Activated gamma-delta T cell (primary cell): Measurements from ENCODE around the gene WDR17.
"Not testable (repeated sequence)": the region's sequence is repeated elsewhere in the genome, so short reads cannot be mapped to it uniquely, and the experiment has no call there.

ENCODE experiments used
- DNase-seq: peaks from one replicate; lab custom pipeline; 2025; lab: John Stamatoyannopoulos, UW

The WDR17 gene

DNA sequence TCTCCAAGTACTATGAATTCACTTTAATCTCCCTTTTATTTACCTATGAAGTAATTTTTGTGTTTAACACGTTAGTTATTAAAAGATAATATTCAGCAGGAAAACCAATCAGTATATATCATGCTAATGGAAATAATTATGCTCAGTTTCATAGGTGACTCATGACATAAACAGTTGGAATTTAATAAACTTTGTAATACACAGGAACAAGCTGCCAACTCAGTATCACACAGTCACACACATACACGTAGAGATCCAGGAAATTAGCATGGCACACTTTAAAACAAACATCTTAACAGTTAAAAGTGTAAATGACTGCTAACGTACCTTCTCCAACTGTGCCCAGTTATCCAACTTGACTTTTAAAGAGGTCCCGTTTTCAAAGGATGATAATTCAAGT, 127.5 kb downstream of the WDR17 start:
- no peak for DNase-seq

- DNase-seq = no peak
These were observed 128.3 kb downstream of the WDR17 start for GRCh38 chr4:176193938-176194337.

DNA sequence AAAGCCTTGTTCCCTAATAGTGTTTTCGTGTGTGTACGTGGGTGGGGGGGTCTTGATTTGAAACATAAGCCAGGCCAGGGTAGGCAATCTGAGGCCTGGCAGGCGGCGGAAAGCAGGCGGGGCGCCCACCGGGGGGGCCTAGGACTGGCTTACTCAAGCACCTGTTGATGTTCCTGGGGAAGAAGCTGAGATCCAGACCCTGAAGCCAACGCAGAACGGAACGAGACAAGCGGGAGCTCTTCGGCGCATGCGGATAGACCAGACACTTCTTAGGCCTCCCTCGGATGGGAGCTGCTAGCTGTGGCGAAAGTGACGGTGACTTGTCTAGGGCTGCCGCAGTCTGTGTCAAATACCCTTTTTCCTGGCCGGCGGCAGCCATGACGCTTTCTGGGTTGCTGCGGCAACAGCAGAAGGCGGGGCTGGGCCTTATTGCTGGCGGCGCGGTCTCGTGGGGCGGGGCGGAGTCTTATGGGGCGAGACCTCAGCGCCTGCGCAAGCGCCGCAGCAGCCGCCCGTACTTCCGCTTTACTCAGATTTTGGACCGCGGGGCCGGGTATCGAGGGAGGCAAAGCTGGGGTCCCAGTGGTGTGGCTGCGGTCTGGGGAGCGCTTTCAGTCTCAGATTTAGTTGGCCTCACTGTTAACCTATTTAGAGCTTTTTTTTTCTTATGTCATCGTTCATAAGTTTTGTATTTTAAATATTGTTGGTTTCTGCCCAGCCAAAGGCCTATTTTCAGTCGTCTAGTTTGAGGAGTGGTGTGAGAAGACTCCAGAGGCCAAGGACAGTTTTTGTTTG, 129.7 kb downstream of the WDR17 start, which contains the start of gene SPATA4:
Gene SPATA4, minus strand, starts transcription at position 402 of the 795 bp plus-strand sequence. Its CDS starts 23 bp downstream, at position 379.
- peak; percentile 86 for DNase-seq

GRCh38 chr4:176198316-176198903, 132.8 kb downstream of the WDR17 start:
- DNase-seq = no peak

DNA sequence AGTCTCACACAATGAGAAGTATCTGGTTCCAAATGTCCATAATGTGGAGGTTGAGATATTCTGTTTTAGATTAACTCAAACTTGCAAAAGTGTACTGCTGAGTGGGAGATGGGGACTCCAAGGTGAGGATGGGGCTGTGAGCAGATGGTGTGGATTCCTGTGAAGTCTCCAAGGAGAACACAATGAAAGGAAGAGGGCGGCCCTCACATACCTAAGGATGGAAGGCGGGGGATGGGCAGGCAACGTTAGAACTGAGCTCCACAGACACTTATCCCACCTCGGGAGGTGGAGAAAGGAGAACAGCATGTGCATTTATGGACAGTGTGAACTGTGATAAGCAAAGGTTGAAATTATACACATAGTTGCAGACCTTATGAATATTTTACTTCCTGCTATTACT, 139.7 kb downstream of the WDR17 start:
- DNase-seq = no peak

DNA sequence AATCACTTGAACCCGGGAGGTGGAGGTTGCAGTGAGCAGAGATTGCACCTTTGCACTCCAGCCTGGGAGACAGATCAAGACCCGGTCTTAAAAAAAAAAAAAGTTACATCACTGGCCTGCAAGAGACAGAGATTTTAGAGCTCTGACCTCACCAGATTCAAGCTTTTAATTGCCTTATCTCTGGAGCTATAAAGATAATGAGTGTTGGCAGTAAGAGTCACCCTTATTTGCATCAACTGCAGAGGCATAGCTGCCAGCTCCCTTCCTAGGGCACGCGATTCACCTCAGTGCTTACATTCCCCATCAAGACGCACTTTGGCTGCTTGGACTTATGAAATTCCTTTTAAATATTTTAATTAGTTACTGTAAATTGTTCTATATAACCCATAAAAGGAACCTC, 142.2 kb downstream of the WDR17 start:
- no peak for DNase-seq

DNA sequence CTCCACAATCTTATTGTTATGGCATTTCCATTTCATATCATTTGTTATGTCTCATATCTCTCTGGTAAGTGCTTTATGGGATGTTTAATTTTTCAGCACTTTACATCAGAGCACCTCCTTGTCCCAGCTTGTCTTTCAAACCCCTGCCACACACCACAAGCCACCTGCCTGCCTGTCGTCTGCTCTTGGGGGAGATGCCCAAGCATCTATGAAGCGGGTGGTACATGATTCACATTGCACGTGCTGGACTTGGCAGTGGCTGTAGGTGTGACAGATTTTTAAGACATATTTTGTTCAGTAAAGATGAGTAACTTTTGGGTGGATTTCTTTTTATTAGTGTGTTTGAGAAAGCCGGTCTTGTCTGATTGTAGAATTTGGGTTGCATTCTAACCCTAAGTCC, 143.9 kb downstream of the WDR17 start:
- no peak for DNase-seq

DNA sequence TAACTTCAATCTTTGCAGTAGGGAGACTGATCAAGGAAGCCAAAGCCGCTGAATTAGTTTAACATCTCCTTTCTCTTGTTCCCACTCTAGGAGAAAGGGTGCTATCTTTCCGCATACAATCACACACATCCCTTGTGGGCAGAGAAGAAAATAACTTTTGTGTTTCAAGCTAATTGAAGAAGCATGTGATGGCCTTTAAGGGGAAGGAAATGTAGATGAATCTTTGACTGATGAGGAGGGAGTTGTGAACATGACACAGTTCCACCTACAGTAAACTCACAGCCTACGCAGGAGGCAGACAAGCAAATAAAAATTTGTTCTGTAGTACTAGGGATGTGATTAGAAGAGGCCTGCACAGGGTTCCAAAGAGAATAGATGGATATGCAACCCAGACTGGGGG, 144.5 kb downstream of the WDR17 start:
- DNase-seq = no peak

DNA sequence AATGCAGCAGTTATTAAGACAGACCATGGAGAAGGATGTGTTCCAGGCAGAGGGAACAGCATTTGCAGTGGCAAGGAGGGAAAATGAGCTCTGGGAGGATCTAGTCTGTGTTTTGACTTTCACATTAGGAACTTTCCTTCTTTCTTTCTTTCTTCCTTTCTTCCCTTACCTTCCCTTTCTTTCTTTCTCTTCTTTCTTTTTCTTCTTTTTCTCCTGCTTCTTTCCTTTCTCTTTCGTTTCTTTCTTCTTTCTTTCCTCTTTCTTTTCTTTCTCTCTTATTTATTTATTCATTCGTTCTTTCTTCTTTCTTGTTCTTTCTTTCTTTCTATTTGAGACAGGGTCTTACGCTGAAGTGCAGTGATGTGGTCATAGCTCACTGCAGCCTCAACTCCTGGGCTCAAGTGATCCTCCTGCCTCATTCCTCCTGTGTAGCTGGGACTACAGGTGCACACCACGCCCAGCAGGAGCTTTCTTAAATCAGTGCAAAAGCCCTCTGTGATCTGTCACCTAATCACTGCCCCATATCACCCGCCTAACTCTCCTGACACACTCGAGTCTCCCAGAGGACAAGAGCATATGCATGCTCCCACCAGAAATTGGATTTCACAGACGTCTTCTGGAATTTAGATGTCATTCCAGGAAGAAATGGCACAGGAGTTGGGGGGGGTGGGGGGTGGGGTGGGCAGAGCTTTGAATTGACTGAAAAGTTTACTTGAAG, 145.1 kb downstream of the WDR17 start:
- no peak for DNase-seq

- not testable (repeated sequence) for DNase-seq
These were observed 146.7 kb downstream of the WDR17 start for GRCh38 chr4:176212351-176212750.

- DNase-seq = no peak
These were observed 151.9 kb downstream of the WDR17 start for GRCh38 chr4:176217510-176217909.

DNA sequence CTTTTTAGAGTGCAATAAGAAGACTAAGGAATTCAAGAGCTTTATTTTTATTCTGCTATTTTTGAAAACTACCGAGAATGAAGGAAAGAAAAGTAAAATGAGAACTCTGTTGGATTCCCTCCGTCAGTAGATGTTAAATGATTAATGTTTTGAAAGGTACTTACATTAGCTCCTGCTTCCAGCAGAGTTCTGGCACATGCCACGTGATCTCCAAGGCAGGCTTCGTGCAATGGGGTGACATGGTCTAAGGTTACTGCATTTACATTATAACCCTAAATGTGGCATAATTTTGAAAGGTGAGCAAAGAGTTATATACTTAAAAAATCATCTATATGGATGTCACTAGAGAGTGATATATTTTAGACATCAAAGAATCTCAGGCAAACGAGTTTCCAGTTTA, 156.5 kb downstream of the WDR17 start:
- DNase-seq = no peak

- no peak for DNase-seq
These were observed 157.9 kb downstream of the WDR17 start for GRCh38 chr4:176223561-176223960.

DNA sequence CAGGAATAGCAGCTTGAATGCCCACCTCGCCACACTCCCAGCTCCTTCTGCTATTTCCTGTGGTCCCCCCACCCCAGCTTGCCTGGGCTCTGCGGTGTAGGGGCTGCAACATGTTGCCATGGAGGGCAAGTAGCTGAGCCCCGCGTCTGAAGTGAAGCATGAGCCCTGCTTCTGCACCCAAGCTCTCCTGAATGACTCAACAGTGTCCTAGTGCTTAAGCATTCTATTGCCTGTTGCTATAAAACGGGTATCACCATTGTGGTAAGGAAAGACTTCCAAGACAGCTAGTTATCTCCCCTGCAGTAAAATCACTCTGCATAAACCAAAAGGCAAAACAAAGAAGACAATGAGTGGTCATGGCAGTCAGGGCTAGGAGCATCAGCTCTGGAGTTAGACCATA, 161.1 kb downstream of the WDR17 start:
- DNase-seq = no peak

- no peak for DNase-seq
These were observed 164.0 kb downstream of the WDR17 start for GRCh38 chr4:176229645-176230044.
